Effector memory CD4-positive, alpha-beta T cell (primary cell): ENCODE results near the gene IFT81.

Experiments used
- DNase-seq, 3 donors: peaks; one replicate each; pipeline ENCODE4 v3.0.0-alpha.2; 2020
- H3K27ac ChIP-seq: 2 replicates; pipeline ENCODE4 v1.7.0; 2013; ENCODE audit warnings: mild to moderate bottlenecking, low read length, moderate library complexity; ENCODE audit not compliant: insufficient read depth, poor library complexity, severe bottlenecking
- H3K27me3 ChIP-seq: replicated peaks from 2 replicates; pipeline ENCODE4 v1.7.0; 2013; ENCODE audit warnings: mild to moderate bottlenecking, low read length; ENCODE audit not compliant: insufficient read depth, control insufficient read depth, poor library complexity, severe bottlenecking
- H3K36me3 ChIP-seq: 2 replicates; pipeline ENCODE4 v1.7.0; 2013; ENCODE audit warnings: mild to moderate bottlenecking, low read length, moderate library complexity; ENCODE audit not compliant: control insufficient read depth, insufficient read depth
- H3K4me1 ChIP-seq: 2 replicates; pipeline ENCODE4 v1.7.0; 2013; ENCODE audit warnings: low read length, mild to moderate bottlenecking; ENCODE audit not compliant: control insufficient read depth, insufficient read depth, poor library complexity, severe bottlenecking
- H3K4me3 ChIP-seq: 2 replicates; pipeline ENCODE4 v1.7.0; 2013; ENCODE audit warnings: low read length, low read depth, mild to moderate bottlenecking; ENCODE audit not compliant: insufficient read depth, poor library complexity, severe bottlenecking
- H3K9me3 ChIP-seq: 2 replicates; pipeline ENCODE4 v1.7.0; 2013; ENCODE audit warnings: mild to moderate bottlenecking, low read length, moderate library complexity; ENCODE audit not compliant: control insufficient read depth

Gene IFT81

DNA sequence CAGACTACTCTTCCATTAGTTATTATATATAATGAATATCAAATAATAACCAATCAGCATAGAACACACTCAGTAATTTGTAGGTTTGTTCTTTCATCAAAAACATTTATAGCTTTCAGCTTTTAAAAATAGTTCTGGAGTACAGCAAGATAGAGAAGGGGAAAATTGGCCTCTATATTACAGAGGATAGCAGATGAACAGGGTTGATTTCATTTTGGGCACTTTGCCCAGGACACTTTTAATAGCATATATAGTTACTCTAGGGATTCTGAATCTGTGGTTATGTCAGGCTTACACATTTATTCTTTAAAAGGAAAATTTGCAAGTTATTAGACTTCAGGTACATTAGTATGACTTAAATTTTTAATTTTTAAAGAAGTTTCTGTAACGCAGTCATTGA, 52.6 kb downstream of the IFT81 start:
- Histone ChIP-seq H3K27me3 (no peaks in the 10 kb centered on the region), H3K4me1 (no peaks in the 10 kb centered on the region), H3K27ac (no peak overlapping the region), H3K9me3 (no peaks in the 10 kb centered on the region), H3K36me3 (no peaks in the 10 kb centered on the region), H3K4me3 (no peak overlapping the region)
- DNase-seq, result no peak

DNA sequence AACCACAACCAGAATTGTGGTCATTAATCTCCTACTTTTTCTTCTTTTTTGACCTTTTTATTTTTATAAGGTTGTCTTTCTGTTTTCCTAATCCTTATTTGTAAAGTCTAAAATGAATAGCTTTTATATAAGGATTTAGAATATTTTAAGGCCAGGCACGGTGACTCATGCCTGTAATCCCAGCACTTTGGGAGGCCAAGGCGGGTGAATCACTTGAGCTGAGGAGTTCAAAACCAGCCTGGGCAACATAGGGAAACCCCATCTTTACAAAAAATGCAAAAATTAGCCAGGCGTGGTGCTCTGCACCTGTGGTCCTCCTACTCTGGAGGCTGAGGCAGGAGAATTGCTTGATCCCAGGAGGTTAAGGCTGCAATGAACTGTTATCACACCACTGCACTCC, 55.1 kb downstream of the IFT81 start:
- Histone ChIP-seq H3K36me3 (no peaks in the 10 kb centered on the region), H3K4me3 (no peak overlapping the region), H3K27ac (no peak overlapping the region), H3K4me1 (no peaks in the 10 kb centered on the region), H3K27me3 (no peaks in the 10 kb centered on the region), H3K9me3 (no peaks in the 10 kb centered on the region)
- DNase-seq, result no peak

DNA sequence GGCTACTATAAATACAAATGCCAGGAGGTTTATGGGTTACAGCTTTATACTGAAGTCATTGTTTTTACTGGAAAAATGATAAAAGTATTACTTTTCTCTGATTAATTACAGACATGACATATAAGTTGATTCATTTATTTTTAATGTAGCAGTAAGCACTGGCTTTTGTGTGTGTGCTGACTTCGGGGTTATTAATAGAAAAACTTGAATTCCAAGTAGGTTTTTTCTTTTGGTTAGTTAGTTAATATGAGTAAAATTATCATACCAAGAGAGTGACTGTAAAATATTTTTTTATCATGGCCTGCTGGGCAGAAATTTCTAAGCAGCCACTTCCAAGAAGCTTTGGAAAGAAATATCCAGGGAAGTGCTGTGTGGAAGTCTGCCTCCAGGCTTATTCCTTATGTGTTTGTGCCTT, 56.4 kb downstream of the IFT81 start:
- Histone ChIP-seq H3K9me3 (no peaks in the 10 kb centered on the region), H3K4me3 (no peak overlapping the region), H3K27me3 (no peaks in the 10 kb centered on the region), H3K27ac (no peak overlapping the region), H3K4me1 (no peaks in the 10 kb centered on the region), H3K36me3 (no peaks in the 10 kb centered on the region)
- DNase-seq, result no peak

DNA sequence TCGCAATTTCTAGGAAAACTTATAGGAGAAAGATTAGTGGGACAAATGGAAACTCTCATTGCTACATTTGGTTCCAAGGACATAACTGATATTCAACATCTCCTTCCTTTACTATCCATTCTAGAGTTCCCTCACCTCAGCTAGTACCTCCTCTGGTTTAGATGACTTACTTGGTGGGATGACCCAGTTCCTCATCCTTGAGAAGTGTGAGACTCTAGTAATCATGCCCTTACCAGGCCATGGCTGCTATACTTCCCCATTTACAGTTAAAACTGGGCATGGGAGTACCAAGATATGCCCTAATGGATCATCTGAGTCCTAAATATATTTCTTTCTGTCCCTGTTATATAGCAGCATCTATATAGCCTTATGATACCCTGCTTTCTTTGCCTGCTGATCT, 58.1 kb downstream of the IFT81 start:
- H3K9me3 ChIP-seq, result no peaks in the 10 kb centered on the region
- H3K27ac ChIP-seq, result no peak overlapping the region
- H3K4me1 ChIP-seq, result no peaks in the 10 kb centered on the region
- no peaks in the 10 kb centered on the region for H3K27me3 ChIP-seq
- H3K36me3 ChIP-seq, result no peaks in the 10 kb centered on the region
- no peak for DNase-seq
- no peak overlapping the region for H3K4me3 ChIP-seq

DNA sequence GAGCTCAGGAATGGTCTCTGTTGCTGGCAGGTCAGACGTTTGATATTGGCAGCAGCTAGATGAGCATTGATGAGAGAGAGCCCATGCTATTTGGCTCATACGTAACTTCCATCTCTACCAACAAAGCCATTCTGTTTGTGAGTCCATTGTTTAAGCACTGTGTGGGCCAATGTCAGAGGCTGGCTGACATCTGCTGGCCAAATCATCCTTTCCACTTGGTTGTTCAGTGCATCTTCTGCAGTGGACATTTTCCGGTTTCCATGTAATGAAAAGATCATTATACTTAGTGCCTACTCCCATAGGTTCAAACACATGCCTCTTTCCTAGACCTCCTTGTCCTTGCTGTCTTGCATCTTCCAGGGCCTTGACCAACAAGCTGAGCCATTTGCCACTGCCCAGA, 59.2 kb downstream of the IFT81 start:
- no peaks in the 10 kb centered on the region for H3K27me3 ChIP-seq

DNA sequence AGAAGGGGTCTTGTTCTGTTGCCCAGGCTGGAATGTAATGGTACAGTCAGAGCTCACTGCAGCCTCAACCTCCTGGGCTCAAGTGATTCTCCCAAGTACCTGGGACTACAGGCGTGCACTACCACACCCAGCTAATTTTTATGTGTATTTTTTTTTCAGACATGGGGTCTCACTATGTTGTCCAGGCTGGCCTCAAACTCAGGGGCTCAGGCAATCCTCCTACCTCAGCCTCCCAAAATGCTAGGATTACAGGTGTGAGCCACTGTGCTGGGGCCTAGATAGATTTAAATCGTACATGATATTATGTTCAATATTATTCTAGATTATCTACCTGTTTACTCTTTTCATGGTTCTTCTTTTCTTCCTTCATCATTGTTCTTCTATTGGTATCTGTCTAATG, 61.5 kb downstream of the IFT81 start:
- DNase-seq, result no peak
- H3K4me1 ChIP-seq, result no peaks in the 10 kb centered on the region
- H3K27ac ChIP-seq, result no peak overlapping the region
- no peaks in the 10 kb centered on the region for H3K36me3 ChIP-seq
- no peaks in the 10 kb centered on the region for H3K9me3 ChIP-seq
- H3K4me3 ChIP-seq, result no peak overlapping the region
- H3K27me3 ChIP-seq, result no peaks in the 10 kb centered on the region

More for the DNA sequence above, 59.2 kb downstream of the IFT81 start:
- DNase-seq, result no peak
- H3K4me3 ChIP-seq, result no peak overlapping the region
- H3K36me3 ChIP-seq, result no peaks in the 10 kb centered on the region
- no peaks in the 10 kb centered on the region for H3K9me3 ChIP-seq
- H3K27ac ChIP-seq, result no peak overlapping the region
- no peaks in the 10 kb centered on the region for H3K4me1 ChIP-seq

DNA sequence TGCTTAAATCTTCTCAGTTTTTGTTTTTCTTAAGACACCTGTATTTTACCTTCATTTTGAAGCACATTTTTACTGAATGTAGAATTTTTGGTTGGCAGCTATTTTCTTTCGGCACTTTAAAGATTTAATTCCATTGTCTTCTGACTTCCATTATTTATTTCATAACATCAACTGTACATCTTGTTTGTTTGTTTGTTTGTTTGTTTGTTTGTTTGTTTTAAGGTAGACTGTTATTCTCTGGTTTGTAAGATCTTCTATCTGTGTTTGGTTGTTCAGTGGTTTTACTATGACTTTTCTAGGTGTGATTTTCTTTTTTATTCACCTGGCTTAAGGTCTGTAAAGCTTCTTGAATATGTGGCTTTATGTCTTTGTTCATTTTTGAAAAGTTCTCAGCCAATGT, 61.9 kb downstream of the IFT81 start:
- H3K4me3 ChIP-seq, result no peak overlapping the region
- DNase-seq, result no peak
- H3K9me3 ChIP-seq, result no peaks in the 10 kb centered on the region
- H3K27me3 ChIP-seq, result no peaks in the 10 kb centered on the region
- H3K36me3 ChIP-seq, result no peaks in the 10 kb centered on the region
- H3K4me1 ChIP-seq, result no peaks in the 10 kb centered on the region
- H3K27ac ChIP-seq, result no peak overlapping the region

DNA sequence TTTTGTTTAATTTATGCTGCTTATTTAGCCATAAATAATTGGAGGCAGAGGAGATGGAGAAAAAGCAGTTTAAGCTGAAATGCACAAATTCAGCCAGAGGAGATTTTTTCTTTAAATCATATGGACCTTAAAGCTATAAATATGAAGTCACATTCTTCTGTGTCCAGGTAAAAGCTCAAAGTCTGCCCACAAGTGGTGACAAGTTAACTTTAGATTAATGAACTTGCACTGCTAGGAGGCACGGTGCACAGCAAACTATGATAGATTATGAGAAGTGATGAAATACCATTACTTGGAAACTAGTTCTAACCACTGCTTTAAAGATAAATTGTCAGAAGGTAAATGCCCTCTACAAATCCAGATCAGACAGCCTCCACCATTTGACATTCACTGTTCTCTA, 69.0 kb downstream of the IFT81 start:
- DNase-seq, result no peak
- Histone ChIP-seq H3K27ac (no peak overlapping the region), H3K4me3 (no peak overlapping the region), H3K9me3 (no peaks in the 10 kb centered on the region), H3K4me1 (no peaks in the 10 kb centered on the region), H3K27me3 (no peaks in the 10 kb centered on the region), H3K36me3 (no peaks in the 10 kb centered on the region)

DNA sequence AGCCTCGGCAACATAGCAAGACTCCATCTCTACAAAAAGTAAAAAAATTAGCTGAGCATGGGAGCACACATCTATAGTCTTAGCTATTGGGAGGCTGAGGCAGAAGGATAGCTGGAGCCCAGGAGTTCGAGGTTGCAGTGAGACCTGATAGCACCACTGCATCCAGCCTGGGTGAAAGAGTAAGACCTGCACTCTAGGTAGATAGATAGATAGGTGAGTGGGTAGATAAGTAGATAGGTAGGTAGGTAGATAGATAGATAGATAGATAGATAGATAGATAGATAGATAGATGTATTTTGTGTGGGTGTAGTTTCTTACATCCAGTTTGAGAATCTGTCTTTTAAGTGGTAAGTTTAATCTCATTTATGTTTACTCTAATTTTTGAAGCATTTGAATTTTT, 72.8 kb downstream of the IFT81 start:
- H3K9me3 ChIP-seq, result no peaks in the 10 kb centered on the region
- H3K4me1 ChIP-seq, result peaks cover 7% of the 10 kb centered on the region
- no peaks in the 10 kb centered on the region for H3K36me3 ChIP-seq
- H3K27ac ChIP-seq, result no peak overlapping the region
- no peak overlapping the region for H3K4me3 ChIP-seq
- no peaks in the 10 kb centered on the region for H3K27me3 ChIP-seq
- DNase-seq, result no peak

DNA sequence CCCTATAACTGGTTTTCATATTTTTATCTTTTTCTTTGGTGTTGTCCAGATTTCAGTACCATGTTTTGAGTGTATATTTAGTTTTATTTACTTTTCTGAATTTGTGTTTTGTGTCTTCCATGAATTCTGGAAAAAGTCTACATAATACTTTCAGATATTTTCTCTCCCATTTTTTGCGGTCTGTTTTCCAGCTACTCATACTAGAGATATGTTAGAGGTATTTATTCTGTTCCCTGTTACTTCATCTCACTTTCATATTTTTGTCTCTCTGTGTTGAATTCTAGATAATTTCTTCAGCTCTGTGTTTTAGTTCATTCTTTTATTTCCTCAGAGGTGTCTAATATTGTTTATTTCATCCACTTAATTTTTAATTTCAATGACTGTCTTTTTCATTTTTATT, 74.2 kb downstream of the IFT81 start:
- H3K27ac ChIP-seq, result no peak overlapping the region
- DNase-seq, result no peak
- no peaks in the 10 kb centered on the region for H3K36me3 ChIP-seq
- H3K4me1 ChIP-seq, result peaks cover 7% of the 10 kb centered on the region
- no peaks in the 10 kb centered on the region for H3K27me3 ChIP-seq
- H3K9me3 ChIP-seq, result no peaks in the 10 kb centered on the region
- H3K4me3 ChIP-seq, result no peak overlapping the region
